HepG2 (cell line): ENCODE data around the gene SLC22A14. TPM values are rescaled to one million over a fixed set of nuclear protein-coding genes. Genes with fewer than 3 reads are reported as not detected.

Source experiments
- ARNT ChIP-seq: fragments of 450-650 bp; IDR thresholded peaks from 2 replicates; pipeline ENCODE4 v1.6.1; 2017
- KLF6 ChIP-seq: IDR thresholded peaks from 2 replicates; pipeline ENCODE4 v1.8.0; 2016; ENCODE audit warnings: missing biosample characterization, missing genetic modification reagents
- MAF1 ChIP-seq: sonication (generic); formaldehyde crosslinking; IDR thresholded peaks from 2 replicates; pipeline ENCODE4 v1.5.0; 2020; ENCODE audit warnings: missing genetic modification reagents, borderline replicate concordance
- NR2C2 ChIP-seq: sonication (generic); formaldehyde crosslinking; IDR thresholded peaks from 2 replicates; pipeline ENCODE4 v1.4.0; 2020; ENCODE audit warnings: missing genetic modification reagents, mild to moderate bottlenecking, moderate library complexity, borderline replicate concordance
- PHF8 ChIP-seq: sonication (generic); formaldehyde crosslinking; IDR thresholded peaks from 2 replicates; pipeline ENCODE4 v1.5.0; 2020; ENCODE audit warnings: missing genetic modification reagents
- SAP130 ChIP-seq: IDR thresholded peaks from 2 replicates; pipeline ENCODE4 v1.6.1; 2016; ENCODE audit warnings: low read depth
- SRSF1 ChIP-seq: fragments of 200-400 bp; formaldehyde crosslinking; optimal IDR thresholded peaks from 2 replicates; pipeline ENCODE3; 2017; ENCODE audit warnings: mild to moderate bottlenecking, low read depth, low read length, moderate library complexity
- STAT5B ChIP-seq: sonication (generic); formaldehyde crosslinking; IDR thresholded peaks from 2 replicates; pipeline ENCODE4 v1.4.0; 2020; ENCODE audit warnings: missing genetic modification reagents
- TEAD3 ChIP-seq: optimal IDR thresholded peaks from 2 replicates; pipeline ENCODE3; 2016; ENCODE audit warnings: borderline replicate concordance
- ZBTB37 ChIP-seq: sonication (generic); formaldehyde crosslinking; IDR thresholded peaks from 2 replicates; pipeline ENCODE4 v1.4.0; 2020; ENCODE audit warnings: mild to moderate bottlenecking, missing genetic modification reagents
- ZKSCAN8 ChIP-seq: IDR thresholded peaks from 2 replicates; pipeline ENCODE4 v1.6.1; 2016; ENCODE audit warnings: borderline replicate concordance, missing genetic modification reagents, missing compliant biosample characterization
- ZNF337 ChIP-seq: sonication (generic); formaldehyde crosslinking; IDR thresholded peaks from 2 replicates; pipeline ENCODE4 v1.5.1; 2020; ENCODE audit warnings: missing genetic modification reagents, low read depth, mild to moderate bottlenecking, borderline replicate concordance
- ZNF564 ChIP-seq: sonication (generic); formaldehyde crosslinking; IDR thresholded peaks from 2 replicates; pipeline ENCODE4 v1.8.1; 2023; ENCODE audit warnings: mild to moderate bottlenecking, missing genetic modification reagents
- ZNF768 ChIP-seq: sonication (generic); formaldehyde crosslinking; IDR thresholded peaks from 2 replicates; pipeline ENCODE4 v1.4.0; 2020; ENCODE audit warnings: missing genetic modification reagents
- polyA plus RNA-seq, 8 experiments: library from polyadenylated mRNA; depleted of rRNA in 3 of 8; stranded (reverse) in 7 of 8; unstranded in 1 of 8; fragments of >200 nt; fragmentation: Illumina TruSeq in 4 of 8; extraction: Trizol in 4 of 8; gene quantifications; 2 replicates each; pipeline versions ENCODE4 v1.2.1 to v1.2.3, GENCODE V29; 2011 to 2016; ENCODE audit warnings: low read depth in 4 of 8, missing spikeins in 1 of 8, mixed read lengths in 1 of 8; ENCODE audit not compliant: insufficient read depth in 1 of 8
- total RNA-seq, 5 experiments: library from RNA; depleted of rRNA; stranded (reverse); fragments of >200 nt; fragmentation: Illumina TruSeq; extraction: Trizol; gene quantifications; 2 replicates each; pipeline ENCODE4 v1.2.3, GENCODE V29; 2016; ENCODE audit warnings: low read depth in 1 of 5
- TF ChIP-seq, protein P1 (sequence below): IDR thresholded peaks from 2 replicates; pipeline ENCODE4 v1.6.1; 2012; ENCODE audit warnings: low read depth, low read length, improper control_type of control experiment
- TF ChIP-seq, protein P2 (sequence below): IDR thresholded peaks from 2 replicates; pipeline ENCODE4 v1.6.1; 2016; ENCODE audit warnings: mild to moderate bottlenecking
- TF ChIP-seq, protein P3 (sequence below): sonication (generic); formaldehyde crosslinking; IDR thresholded peaks from 2 replicates; pipeline ENCODE4 v1.5.0; 2020; ENCODE audit warnings: mild to moderate bottlenecking, missing genetic modification reagents, borderline replicate concordance

Gene SLC22A14
- total and polyA plus RNA-seq, 2 of the 13 experiments (the other 11 are each of a cell fraction or from before 2014, with no cell fraction given): 0.03 TPM; not detected in 1

DNA sequence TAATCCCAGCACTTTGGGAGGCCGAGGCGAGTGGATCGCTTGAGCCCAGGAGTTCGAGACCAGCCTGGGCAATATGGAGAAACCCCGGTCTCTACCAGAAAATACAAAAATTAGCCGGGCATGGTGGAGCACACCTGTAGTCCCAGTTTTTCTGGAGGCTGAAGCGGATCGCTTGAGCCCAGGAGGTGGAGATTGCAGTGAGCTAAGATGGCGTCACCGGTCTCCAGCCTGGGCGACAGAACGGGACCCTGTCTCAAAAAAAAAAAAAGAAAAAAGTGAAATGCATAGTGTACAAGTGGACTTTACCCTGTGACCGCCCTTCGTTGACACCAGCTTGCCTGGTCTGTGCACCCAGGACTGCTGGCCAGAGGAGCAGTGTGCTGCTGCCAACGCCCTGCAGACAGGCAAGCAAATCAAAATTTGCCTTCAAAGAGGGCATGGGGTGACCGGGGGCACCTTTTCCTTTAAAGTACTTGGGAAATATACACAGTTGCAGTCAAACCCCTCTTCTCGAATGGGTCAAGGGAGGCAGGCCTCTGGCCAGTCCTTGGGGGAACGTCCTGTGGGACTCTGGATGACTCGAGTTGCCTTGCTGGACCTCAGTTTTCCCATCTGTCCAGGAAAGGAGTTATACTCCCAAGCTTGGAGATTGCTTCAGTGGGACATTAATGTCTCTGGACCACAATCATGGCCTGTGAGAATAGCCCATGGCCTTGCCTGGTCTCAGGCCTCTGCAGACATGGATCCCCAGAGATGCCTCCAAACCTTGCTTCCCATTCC lies 65.5 kb downstream of the SLC22A14 start (continued):
- TF ChIP-seq, protein P1, sequence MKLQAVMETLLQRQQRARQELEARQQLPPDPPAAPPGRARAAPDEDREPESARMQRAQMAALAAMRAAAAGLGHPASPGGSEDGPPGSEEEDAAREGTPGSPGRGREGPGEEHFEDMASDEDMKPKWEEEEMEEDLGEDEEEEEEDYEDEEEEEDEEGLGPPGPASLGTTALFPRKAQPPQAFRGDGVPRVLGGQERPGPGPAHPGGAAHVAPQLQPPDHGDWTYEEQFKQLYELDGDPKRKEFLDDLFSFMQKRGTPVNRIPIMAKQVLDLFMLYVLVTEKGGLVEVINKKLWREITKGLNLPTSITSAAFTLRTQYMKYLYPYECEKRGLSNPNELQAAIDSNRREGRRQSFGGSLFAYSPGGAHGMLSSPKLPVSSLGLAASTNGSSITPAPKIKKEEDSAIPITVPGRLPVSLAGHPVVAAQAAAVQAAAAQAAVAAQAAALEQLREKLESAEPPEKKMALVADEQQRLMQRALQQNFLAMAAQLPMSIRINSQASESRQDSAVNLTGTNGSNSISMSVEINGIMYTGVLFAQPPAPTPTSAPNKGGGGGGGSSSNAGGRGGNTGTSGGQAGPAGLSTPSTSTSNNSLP: no peak
- peak; percentile 80 for TF ChIP-seq SAP130 (CRISPR knock-in tag)
- TF ChIP-seq ZKSCAN8: no peak
- no peak for TF ChIP-seq ZNF768 (CRISPR knock-in tag)
- TF ChIP-seq NR2C2 (CRISPR knock-in tag): peak; percentile 43; the same call in 1 of the 2 replicates
- TF ChIP-seq, protein P2, sequence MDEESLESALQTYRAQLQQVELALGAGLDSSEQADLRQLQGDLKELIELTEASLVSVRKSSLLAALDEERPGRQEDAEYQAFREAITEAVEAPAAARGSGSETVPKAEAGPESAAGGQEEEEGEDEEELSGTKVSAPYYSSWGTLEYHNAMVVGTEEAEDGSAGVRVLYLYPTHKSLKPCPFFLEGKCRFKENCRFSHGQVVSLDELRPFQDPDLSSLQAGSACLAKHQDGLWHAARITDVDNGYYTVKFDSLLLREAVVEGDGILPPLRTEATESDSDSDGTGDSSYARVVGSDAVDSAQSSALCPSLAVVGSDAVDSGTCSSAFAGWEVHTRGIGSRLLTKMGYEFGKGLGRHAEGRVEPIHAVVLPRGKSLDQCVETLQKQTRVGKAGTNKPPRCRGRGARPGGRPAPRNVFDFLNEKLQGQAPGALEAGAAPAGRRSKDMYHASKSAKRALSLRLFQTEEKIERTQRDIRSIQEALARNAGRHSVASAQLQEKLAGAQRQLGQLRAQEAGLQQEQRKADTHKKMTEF (CRISPR knock-in tag): 0 out of 2 replicates have a peak, but pooled peaks have one; percentile 25
- TF ChIP-seq SRSF1: no peak
- TF ChIP-seq TEAD3 (CRISPR knock-in tag): peak; percentile 37
- TF ChIP-seq ARNT: no peak
- TF ChIP-seq ZNF564 (CRISPR knock-in tag): no peak
- TF ChIP-seq PHF8 (CRISPR knock-in tag): peak; percentile 47; the same call in 1 of the 2 replicates
- no peak for TF ChIP-seq MAF1 (CRISPR knock-in tag)
- no peak; the same call in 1 of the 2 replicates for TF ChIP-seq ZBTB37 (CRISPR knock-in tag)
- no peak for TF ChIP-seq KLF6
- TF ChIP-seq, protein P3, sequence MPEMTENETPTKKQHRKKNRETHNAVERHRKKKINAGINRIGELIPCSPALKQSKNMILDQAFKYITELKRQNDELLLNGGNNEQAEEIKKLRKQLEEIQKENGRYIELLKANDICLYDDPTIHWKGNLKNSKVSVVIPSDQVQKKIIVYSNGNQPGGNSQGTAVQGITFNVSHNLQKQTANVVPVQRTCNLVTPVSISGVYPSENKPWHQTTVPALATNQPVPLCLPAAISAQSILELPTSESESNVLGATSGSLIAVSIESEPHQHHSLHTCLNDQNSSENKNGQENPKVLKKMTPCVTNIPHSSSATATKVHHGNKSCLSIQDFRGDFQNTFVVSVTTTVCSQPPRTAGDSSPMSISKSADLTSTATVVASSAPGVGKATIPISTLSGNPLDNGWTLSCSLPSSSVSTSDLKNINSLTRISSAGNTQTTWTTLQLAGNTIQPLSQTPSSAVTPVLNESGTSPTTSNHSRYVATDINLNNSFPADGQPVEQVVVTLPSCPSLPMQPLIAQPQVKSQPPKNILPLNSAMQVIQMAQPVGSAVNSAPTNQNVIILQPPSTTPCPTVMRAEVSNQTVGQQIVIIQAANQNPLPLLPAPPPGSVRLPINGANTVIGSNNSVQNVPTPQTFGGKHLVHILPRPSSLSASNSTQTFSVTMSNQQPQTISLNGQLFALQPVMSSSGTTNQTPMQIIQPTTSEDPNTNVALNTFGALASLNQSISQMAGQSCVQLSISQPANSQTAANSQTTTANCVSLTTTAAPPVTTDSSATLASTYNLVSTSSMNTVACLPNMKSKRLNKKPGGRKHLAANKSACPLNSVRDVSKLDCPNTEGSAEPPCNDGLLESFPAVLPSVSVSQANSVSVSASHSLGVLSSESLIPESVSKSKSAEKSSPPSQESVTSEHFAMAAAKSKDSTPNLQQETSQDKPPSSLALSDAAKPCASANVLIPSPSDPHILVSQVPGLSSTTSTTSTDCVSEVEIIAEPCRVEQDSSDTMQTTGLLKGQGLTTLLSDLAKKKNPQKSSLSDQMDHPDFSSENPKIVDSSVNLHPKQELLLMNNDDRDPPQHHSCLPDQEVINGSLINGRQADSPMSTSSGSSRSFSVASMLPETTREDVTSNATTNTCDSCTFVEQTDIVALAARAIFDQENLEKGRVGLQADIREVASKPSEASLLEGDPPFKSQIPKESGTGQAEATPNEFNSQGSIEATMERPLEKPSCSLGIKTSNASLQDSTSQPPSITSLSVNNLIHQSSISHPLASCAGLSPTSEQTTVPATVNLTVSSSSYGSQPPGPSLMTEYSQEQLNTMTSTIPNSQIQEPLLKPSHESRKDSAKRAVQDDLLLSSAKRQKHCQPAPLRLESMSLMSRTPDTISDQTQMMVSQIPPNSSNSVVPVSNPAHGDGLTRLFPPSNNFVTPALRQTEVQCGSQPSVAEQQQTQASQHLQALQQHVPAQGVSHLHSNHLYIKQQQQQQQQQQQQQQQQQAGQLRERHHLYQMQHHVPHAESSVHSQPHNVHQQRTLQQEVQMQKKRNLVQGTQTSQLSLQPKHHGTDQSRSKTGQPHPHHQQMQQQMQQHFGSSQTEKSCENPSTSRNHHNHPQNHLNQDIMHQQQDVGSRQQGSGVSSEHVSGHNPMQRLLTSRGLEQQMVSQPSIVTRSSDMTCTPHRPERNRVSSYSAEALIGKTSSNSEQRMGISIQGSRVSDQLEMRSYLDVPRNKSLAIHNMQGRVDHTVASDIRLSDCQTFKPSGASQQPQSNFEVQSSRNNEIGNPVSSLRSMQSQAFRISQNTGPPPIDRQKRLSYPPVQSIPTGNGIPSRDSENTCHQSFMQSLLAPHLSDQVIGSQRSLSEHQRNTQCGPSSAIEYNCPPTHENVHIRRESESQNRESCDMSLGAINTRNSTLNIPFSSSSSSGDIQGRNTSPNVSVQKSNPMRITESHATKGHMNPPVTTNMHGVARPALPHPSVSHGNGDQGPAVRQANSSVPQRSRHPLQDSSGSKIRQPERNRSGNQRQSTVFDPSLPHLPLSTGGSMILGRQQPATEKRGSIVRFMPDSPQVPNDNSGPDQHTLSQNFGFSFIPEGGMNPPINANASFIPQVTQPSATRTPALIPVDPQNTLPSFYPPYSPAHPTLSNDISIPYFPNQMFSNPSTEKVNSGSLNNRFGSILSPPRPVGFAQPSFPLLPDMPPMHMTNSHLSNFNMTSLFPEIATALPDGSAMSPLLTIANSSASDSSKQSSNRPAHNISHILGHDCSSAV (CRISPR knock-in tag): no peak
- no peak for TF ChIP-seq ZNF337 (CRISPR knock-in tag)
- no peak for TF ChIP-seq STAT5B (CRISPR knock-in tag)
